HEK293 (cell line): ENCODE data around the gene TMEM179.

Source experiments
- MYNN ChIP-seq: fragments of 450-650 bp; formaldehyde crosslinking; IDR thresholded peaks from 2 replicates; pipeline ENCODE4 v1.5.1; 2016; ENCODE audit warnings: missing biosample characterization, missing genetic modification characterization, borderline replicate concordance
- TRIM28 ChIP-seq: IDR thresholded peaks from 2 replicates; pipeline ENCODE4 v1.6.1; 2011; ENCODE audit warnings: low read length, control low read depth, borderline replicate concordance
- TF ChIP-seq, protein P1 (sequence below): fragments of 450-650 bp; formaldehyde crosslinking; IDR thresholded peaks from 2 replicates; pipeline ENCODE4 v1.5.1; 2016; ENCODE audit warnings: missing biosample characterization, missing genetic modification characterization
- TF ChIP-seq, protein P2 (sequence below): fragments of 450-650 bp; formaldehyde crosslinking; IDR thresholded peaks from 2 replicates; pipeline ENCODE4 v1.5.1; 2016; ENCODE audit warnings: missing biosample characterization, missing genetic modification characterization

DNA sequence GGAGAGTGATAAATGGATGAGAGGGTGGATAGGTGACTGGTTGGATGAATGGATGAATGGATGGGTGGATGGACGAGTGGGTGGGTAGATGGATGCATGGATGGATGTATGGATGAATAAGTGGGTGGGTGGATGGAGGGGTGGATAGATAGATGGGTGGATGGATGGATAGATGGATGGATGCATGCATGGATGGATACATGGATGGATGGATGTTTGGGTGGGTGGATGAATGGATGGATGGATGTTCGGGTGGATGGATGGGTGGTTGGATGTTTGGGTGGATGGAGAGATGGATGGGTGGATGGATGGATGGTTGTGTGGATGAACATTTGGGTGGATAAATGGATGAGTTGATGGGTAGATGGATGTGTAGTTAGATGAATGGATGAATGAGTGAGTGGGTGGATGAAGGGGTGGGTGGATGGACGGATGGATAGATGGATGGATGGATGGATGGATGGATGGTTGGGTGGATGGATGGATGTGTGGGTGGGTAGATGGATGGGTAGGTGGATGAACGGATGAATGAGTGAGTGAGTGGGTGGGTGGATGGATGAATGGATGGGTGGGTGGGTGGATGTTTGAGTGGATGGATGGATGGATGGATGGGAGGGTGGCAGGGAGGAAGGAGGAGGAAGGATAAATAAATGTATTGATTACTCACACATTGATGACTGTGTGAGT, 9.7 kb upstream of the TMEM179 start:
- TF ChIP-seq, protein P1, sequence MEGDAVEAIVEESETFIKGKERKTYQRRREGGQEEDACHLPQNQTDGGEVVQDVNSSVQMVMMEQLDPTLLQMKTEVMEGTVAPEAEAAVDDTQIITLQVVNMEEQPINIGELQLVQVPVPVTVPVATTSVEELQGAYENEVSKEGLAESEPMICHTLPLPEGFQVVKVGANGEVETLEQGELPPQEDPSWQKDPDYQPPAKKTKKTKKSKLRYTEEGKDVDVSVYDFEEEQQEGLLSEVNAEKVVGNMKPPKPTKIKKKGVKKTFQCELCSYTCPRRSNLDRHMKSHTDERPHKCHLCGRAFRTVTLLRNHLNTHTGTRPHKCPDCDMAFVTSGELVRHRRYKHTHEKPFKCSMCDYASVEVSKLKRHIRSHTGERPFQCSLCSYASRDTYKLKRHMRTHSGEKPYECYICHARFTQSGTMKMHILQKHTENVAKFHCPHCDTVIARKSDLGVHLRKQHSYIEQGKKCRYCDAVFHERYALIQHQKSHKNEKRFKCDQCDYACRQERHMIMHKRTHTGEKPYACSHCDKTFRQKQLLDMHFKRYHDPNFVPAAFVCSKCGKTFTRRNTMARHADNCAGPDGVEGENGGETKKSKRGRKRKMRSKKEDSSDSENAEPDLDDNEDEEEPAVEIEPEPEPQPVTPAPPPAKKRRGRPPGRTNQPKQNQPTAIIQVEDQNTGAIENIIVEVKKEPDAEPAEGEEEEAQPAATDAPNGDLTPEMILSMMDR: no peak
- TF ChIP-seq, protein P2, sequence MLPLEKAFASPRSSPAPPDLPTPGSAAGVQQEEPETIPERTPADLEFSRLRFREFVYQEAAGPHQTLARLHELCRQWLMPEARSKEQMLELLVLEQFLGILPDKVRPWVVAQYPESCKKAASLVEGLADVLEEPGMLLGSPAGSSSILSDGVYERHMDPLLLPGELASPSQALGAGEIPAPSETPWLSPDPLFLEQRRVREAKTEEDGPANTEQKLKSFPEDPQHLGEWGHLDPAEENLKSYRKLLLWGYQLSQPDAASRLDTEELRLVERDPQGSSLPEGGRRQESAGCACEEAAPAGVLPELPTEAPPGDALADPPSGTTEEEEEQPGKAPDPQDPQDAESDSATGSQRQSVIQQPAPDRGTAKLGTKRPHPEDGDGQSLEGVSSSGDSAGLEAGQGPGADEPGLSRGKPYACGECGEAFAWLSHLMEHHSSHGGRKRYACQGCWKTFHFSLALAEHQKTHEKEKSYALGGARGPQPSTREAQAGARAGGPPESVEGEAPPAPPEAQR (tag by site-specific recombination): no peak
- TF ChIP-seq MYNN (tag by site-specific recombination): no peak
- TF ChIP-seq TRIM28: no peak
